Endothelial cell (in vitro differentiated cells): Measurements from ENCODE around the gene MEP1A. TPM values are rescaled to one million over a fixed set of nuclear protein-coding genes. Genes with fewer than 3 reads are reported as not detected.
"Not testable (repeated sequence)": the region's sequence is repeated elsewhere in the genome, so short reads cannot be mapped to it uniquely, and the experiment has no call there.

ENCODE experiments used
- DNase-seq: peaks from one replicate; pipeline ENCODE4 v3.0.0; 2021; ENCODE audit warnings: low spot score
- H3K27ac Mint-ChIP-seq: one replicate; pipeline ENCODE4 v1.8.0; 2021; ENCODE audit warnings: mixed read lengths, inconsistent platforms; ENCODE audit not compliant: unreplicated experiment
- H3K27me3 Mint-ChIP-seq: one replicate; pipeline ENCODE4 v1.8.0; 2021; ENCODE audit warnings: mild to moderate bottlenecking, moderate library complexity, mixed read lengths, inconsistent platforms; ENCODE audit not compliant: unreplicated experiment
- H3K36me3 Mint-ChIP-seq: one replicate; pipeline ENCODE4 v1.8.0; 2021; ENCODE audit warnings: mild to moderate bottlenecking, low read depth, mixed read lengths, inconsistent platforms; ENCODE audit not compliant: unreplicated experiment
- H3K4me1 Mint-ChIP-seq: one replicate; pipeline ENCODE4 v1.8.0; 2021; ENCODE audit warnings: mild to moderate bottlenecking, mixed read lengths, inconsistent platforms; ENCODE audit not compliant: unreplicated experiment
- H3K4me3 Mint-ChIP-seq: one replicate; pipeline ENCODE4 v1.8.0; 2021; ENCODE audit warnings: mild to moderate bottlenecking, mixed read lengths, inconsistent platforms; ENCODE audit not compliant: unreplicated experiment
- H3K9me3 Mint-ChIP-seq: one replicate; pipeline ENCODE4 v1.8.0; 2021; ENCODE audit warnings: mixed read lengths, inconsistent platforms; ENCODE audit not compliant: unreplicated experiment
- total RNA-seq: library from RNA; stranded (reverse); fragmentation: NEBNext Ultra II Directional; extraction: Animal tissue kit (Norgen Biotek cat#: 25700); gene quantifications from one replicate; pipeline ENCODE4 v1.2.1, GENCODE V29; 2021; ENCODE audit not compliant: unreplicated experiment
- TF ChIP-seq, protein P1 (sequence below): fragments of 200-600 bp; sonication (generic); IDR thresholded peaks from one replicate; pipeline ENCODE4 v1.5.0; 2021; ENCODE audit warnings: antibody characterized with exemption; ENCODE audit not compliant: unreplicated experiment

The MEP1A gene
- total RNA-seq, 1 donor from 2014 or later = not detected

- H3K27me3 Mint-ChIP-seq = no peaks in the 10 kb centered on the region
- H3K9me3 Mint-ChIP-seq = no peaks in the 10 kb centered on the region
- no peak overlapping the region for H3K27ac Mint-ChIP-seq
- no peaks in the 10 kb centered on the region for H3K36me3 Mint-ChIP-seq
- no peaks in the 10 kb centered on the region for H3K4me1 Mint-ChIP-seq
- TF ChIP-seq, protein P1, sequence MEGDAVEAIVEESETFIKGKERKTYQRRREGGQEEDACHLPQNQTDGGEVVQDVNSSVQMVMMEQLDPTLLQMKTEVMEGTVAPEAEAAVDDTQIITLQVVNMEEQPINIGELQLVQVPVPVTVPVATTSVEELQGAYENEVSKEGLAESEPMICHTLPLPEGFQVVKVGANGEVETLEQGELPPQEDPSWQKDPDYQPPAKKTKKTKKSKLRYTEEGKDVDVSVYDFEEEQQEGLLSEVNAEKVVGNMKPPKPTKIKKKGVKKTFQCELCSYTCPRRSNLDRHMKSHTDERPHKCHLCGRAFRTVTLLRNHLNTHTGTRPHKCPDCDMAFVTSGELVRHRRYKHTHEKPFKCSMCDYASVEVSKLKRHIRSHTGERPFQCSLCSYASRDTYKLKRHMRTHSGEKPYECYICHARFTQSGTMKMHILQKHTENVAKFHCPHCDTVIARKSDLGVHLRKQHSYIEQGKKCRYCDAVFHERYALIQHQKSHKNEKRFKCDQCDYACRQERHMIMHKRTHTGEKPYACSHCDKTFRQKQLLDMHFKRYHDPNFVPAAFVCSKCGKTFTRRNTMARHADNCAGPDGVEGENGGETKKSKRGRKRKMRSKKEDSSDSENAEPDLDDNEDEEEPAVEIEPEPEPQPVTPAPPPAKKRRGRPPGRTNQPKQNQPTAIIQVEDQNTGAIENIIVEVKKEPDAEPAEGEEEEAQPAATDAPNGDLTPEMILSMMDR = no peak
- no peak overlapping the region for H3K4me3 Mint-ChIP-seq
- no peak for DNase-seq
Measured at GRCh38 chr6:46764961-46765360, 28.2 kb upstream of the MEP1A start.

DNA sequence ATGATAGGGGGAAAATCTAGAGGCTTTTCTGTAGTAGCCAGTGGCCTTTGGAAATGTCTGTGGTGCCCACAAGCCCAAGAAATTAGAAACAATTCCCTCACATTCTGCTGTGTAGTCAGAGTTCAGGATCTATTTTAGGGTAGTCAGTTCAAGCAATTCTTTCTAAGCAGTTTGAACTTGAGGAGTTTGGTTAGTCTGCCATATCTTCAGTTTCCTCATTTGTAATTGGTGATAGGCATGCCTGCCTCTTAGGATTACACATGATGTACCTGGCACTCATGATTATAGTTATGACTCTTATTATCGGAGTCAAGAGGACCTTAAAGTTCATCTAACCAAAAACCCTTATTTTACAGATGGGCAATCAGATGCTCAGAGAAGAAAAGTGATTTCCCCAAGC lies 21.2 kb upstream of the MEP1A start:
- Mint-ChIP-seq H3K4me1 (no peaks in the 10 kb centered on the region), H3K27me3 (peaks cover 3% of the 10 kb centered on the region), H3K36me3 (no peaks in the 10 kb centered on the region), H3K9me3 (no peaks in the 10 kb centered on the region), H3K27ac (no peak overlapping the region), H3K4me3 (no peak overlapping the region)
- TF ChIP-seq, protein P1 = no peak
- no peak for DNase-seq

GRCh38 chr6:46772762-46773161 lies 20.4 kb upstream of the MEP1A start:
- Mint-ChIP-seq H3K4me3 (no peak overlapping the region), H3K9me3 (no peaks in the 10 kb centered on the region), H3K36me3 (no peaks in the 10 kb centered on the region), H3K27ac (no peak overlapping the region), H3K27me3 (peaks cover 3% of the 10 kb centered on the region), H3K4me1 (no peaks in the 10 kb centered on the region)
- TF ChIP-seq, protein P1 = no peak
- DNase-seq = no peak

DNA sequence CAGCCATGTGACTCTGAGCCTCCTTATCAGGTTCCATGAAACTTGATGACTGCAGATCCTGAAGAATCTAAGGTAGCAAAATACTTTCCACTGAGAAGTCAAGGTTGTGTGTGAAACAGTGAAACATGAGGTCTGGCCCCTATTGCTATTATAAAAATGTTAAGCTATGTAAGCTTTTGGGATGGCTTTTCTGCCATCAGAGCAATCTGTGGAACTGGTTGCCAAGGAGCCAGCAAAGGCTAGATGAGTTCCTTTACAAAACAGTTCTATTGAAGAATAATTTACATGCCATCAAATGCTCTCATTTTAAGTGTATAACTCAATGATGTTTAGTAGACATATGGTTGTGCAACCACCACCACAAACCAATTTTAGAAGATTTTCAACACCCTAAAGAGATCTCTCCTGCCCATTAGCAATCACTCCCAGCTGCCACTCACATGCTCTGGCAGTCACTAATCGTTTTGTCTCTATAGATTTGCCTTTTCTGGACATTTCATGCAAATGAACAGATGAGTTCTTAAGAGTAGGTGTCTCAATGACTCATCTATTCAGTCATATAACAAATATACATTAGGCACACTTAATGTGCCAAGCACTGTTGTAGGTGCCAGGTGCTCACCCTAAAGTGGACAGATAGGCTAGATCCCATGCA lies 19.9 kb upstream of the MEP1A start:
- Mint-ChIP-seq H3K4me1 (no peaks in the 10 kb centered on the region), H3K4me3 (no peak overlapping the region), H3K9me3 (no peaks in the 10 kb centered on the region), H3K27me3 (peaks cover 5% of the 10 kb centered on the region), H3K36me3 (no peaks in the 10 kb centered on the region), H3K27ac (no peak overlapping the region)
- TF ChIP-seq, protein P1 = no peak
- no peak for DNase-seq

DNA sequence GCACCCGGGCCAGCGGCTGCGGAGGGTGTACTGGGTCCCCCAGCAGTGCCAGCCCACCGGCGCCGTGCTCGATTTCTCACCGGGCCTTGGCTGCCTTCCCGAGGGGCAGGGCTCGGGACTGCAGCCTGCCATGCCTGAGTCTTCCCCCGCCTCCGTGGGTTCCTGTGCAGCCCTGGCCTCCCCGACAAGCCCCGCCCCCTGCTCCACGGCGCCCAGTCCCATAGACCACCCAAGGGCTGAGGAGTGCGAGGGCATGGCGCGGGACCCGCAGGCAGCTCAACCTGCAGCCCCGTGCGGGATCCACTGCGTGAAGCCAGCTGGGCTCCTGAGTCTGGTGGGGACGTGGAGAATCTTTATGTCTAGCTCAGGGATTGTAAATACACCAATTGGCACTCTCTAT lies 18.5 kb upstream of the MEP1A start:
- DNase-seq, H3K36me3 Mint-ChIP-seq: not testable (repeated sequence)

More for the DNA sequence above, 18.5 kb upstream of the MEP1A start:
- H3K27ac Mint-ChIP-seq, H3K9me3 Mint-ChIP-seq, H3K4me3 Mint-ChIP-seq, H3K27me3 Mint-ChIP-seq, H3K4me1 Mint-ChIP-seq: not testable (repeated sequence)
